Spleen (tissue), 11 donors: Measurements from ENCODE around the gene RGL1. TPM values are rescaled to one million over a fixed set of nuclear protein-coding genes. Genes with fewer than 3 reads are reported as not detected.

Experiments
- DNase-seq: peaks from one replicate; pipeline ENCODE4 v3.0.0-alpha.2; 2020
- H3K27ac ChIP-seq, 8 donors: fragments of 200-600 bp; sonication (generic) in 7 of 8; 1 replicate in 4 of 8; 2 replicates in 4 of 8; pipeline versions ENCODE4 v1.5.0 to v1.8.0; 2016 to 2021; ENCODE audit warnings: inconsistent platforms in 4 of 8, mild to moderate bottlenecking in 4 of 8, moderate library complexity in 1 of 8
- H3K27me3 ChIP-seq, 7 donors: fragments of 200-600 bp; sonication (generic) in 6 of 7; replicated peaks in 1 of 7; 1 replicate in 4 of 7; 2 replicates in 3 of 7; pipeline versions ENCODE4 v1.5.0 to v1.8.0; 2016 to 2021; ENCODE audit warnings: inconsistent platforms in 3 of 7, mild to moderate bottlenecking in 1 of 7
- H3K36me3 ChIP-seq, 6 donors: fragments of 200-600 bp; sonication (generic) in 5 of 6; 1 replicate in 4 of 6; 2 replicates in 2 of 6; pipeline versions ENCODE4 v1.5.0 to v1.8.0; 2016 to 2021; ENCODE audit warnings: inconsistent platforms in 2 of 6
- H3K4me1 ChIP-seq, 6 donors: fragments of 200-600 bp; sonication (generic) in 5 of 6; 1 replicate in 3 of 6; 2 replicates in 3 of 6; pipeline versions ENCODE4 v1.5.0 to v1.8.0; 2016 to 2021; ENCODE audit warnings: inconsistent platforms in 3 of 6
- H3K4me3 ChIP-seq, 8 donors: fragments of 200-600 bp; sonication (generic) in 7 of 8; 1 replicate in 4 of 8; 2 replicates in 4 of 8; pipeline versions ENCODE4 v1.5.0 to v1.8.0; 2016 to 2021; ENCODE audit warnings: inconsistent platforms in 4 of 8, mild to moderate bottlenecking in 4 of 8, moderate library complexity in 2 of 8
- H3K9me3 ChIP-seq, 8 donors: fragments of 200-600 bp; sonication (generic) in 7 of 8; 1 replicate in 4 of 8; 2 replicates in 4 of 8; pipeline versions ENCODE4 v1.5.0 to v1.8.0; 2016 to 2021; ENCODE audit warnings: inconsistent platforms in 4 of 8
- POLR2A ChIP-seq, 3 donors: fragments of 450-650 bp; IDR thresholded peaks; one replicate each; pipeline ENCODE4 v1.5.1; 2017; ENCODE audit warnings: antibody characterized with exemption in 3 of 3, mild to moderate bottlenecking in 1 of 3
- POLR2AphosphoS5 ChIP-seq, 3 donors: sonication (generic); formaldehyde crosslinking; IDR thresholded peaks; one replicate each; pipeline ENCODE4 v1.5.1; 2017; ENCODE audit warnings: antibody characterized with exemption in 3 of 3
- WGBS, 5 donors: extraction: QIAGEN DNeasy Blood & Tissue Kit in 3 of 5; methylation state at CpG; one replicate each; pipeline versions ENCODE4 v1.1.5 to v1.1.7; 2013 to 2018; 5-methylcytosine and 5-hydroxymethylcytosine counted together
- intact Hi-C: fragments of 100-400 bp; cut with DNase I; formaldehyde crosslinking; loops from one replicate; pipeline ENCODE4 v1.15.0; 2023; ENCODE audit warnings: low total_unique reads
- polyA plus RNA-seq, 3 donors: library from polyadenylated mRNA; stranded (reverse); fragments of 200-250 nt; gene quantifications; one replicate each; pipeline ENCODE4 v1.2.1, GENCODE V29; 2013
- total RNA-seq, 7 donors: library from RNA; depleted of rRNA in 3 of 7; stranded (reverse); fragments of >200 nt in 3 of 7; fragmentation: NEBNext Ultra II Directional in 4 of 7; extraction: Animal tissue kit (Norgen Biotek cat#: 25700) in 4 of 7; gene quantifications; one replicate each; pipeline versions ENCODE4 v1.1.0 to v1.2.1, GENCODE V29; 2016 to 2021
- TF ChIP-seq, protein P1 (sequence below), 11 experiments: fragments of 200-600 bp in 7 of 11; fragments of 450-650 bp in 4 of 11; sonication (generic) in 4 of 11; IDR thresholded peaks in 8 of 11; conservative IDR thresholded peaks in 3 of 11; 1 replicate in 7 of 11; 2 replicates in 4 of 11; pipeline versions ENCODE4 v1.4.0 to v1.8.0; 2016 to 2021; ENCODE audit warnings: antibody characterized with exemption in 11 of 11, inconsistent platforms in 4 of 11, mild to moderate bottlenecking in 1 of 11
- donor health status: healthy with polysubstance abuse.
- donor health status: DM: no; HTN: no; CAD: no; lungs with moderate emphysema.
- donor health status: DM: no; HTN: no; CAD: no.
- donor health status: Bipolar disorder and iron deficiency.
- donor health status: healthy.
- donor health status: DM: no; HTN: no; CAD: no.
- donor health status: DM: yes; HTN: yes; CAD: no.

The RGL1 gene
- total and polyA plus RNA-seq, 10 donors: 14.3 to 126 (median 71.4) TPM

- Histone ChIP-seq H3K4me3 (no peak overlapping the region), H3K36me3 (peaks cover 0 to 43% (median 4%) of the 10 kb centered on the region in 6 donors), H3K27me3 (no peaks in the 10 kb centered on the region), H3K9me3 (no peaks in the 10 kb centered on the region), H3K27ac (peak overlapping the region in 4 of 8 donors; percentile 53 to 72 (median 64)), H3K4me1 (peaks cover 12 to 88% (median 42%) of the 10 kb centered on the region in 6 donors)
- 76 to 87% (median 79%) methylated on average over 4 of the region's 4 CpGs for WGBS, 5 donors
- intact Hi-C loops: loop anchor here (10.0 kb wide), 1 partner anchor 70 kb away; no protein-coding TSS in a partner anchor
- TF ChIP-seq, protein P1, sequence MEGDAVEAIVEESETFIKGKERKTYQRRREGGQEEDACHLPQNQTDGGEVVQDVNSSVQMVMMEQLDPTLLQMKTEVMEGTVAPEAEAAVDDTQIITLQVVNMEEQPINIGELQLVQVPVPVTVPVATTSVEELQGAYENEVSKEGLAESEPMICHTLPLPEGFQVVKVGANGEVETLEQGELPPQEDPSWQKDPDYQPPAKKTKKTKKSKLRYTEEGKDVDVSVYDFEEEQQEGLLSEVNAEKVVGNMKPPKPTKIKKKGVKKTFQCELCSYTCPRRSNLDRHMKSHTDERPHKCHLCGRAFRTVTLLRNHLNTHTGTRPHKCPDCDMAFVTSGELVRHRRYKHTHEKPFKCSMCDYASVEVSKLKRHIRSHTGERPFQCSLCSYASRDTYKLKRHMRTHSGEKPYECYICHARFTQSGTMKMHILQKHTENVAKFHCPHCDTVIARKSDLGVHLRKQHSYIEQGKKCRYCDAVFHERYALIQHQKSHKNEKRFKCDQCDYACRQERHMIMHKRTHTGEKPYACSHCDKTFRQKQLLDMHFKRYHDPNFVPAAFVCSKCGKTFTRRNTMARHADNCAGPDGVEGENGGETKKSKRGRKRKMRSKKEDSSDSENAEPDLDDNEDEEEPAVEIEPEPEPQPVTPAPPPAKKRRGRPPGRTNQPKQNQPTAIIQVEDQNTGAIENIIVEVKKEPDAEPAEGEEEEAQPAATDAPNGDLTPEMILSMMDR (IDR thresholded peaks at IDR 0.05 in 8 of 11, conservative IDR thresholded peaks at IDR 0.05 in 3 of 11): no peak
- no peak for TF ChIP-seq POLR2A (IDR thresholded peaks at IDR 0.05)
- TF ChIP-seq POLR2AphosphoS5 (IDR thresholded peaks at IDR 0.05): no peak
- no peak for DNase-seq
These were observed 79.6 kb downstream of the RGL1 start for GRCh38 chr1:183884526-183884925.

DNA sequence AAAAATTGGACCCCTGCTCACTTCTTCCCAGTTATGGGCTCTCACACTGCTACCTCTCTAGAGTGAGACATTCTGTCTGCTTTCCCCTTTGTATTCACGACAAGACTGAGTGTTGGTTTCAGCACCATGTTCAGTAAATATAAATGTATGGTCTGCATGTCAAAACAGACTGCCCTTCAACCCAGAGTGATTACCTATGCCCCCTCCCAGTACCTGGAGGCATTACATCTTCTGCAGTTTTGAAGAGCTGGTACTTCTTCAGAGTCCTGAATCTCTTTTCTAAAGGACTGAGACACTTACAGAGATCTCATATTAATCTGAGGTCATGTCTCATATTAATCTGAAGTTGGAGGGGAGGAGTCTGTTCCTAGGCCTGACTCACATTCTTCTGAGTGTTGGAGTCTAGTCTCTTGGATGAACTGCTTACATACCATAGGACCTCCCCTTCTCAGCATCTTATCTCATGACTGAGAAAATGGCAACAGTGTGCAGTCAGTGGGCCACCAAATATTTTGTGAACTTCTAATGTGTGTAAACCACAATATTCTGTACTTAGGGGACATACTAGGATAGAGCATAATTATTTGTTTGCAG, 80.3 kb downstream of the RGL1 start:
- intact Hi-C loops: loop anchor here (10.0 kb wide), 1 partner anchor 70 kb away; no protein-coding TSS in a partner anchor

GRCh38 chr1:183886083-183886828, 81.3 kb downstream of the RGL1 start:
- intact Hi-C loops: loop anchor here (10.0 kb wide), 1 partner anchor 71 kb away; no protein-coding TSS in a partner anchor
- H3K4me3 ChIP-seq: no peak overlapping the region
- H3K36me3 ChIP-seq: peaks cover 0 to 51% (median 5%) of the 10 kb centered on the region in 6 donors
- H3K4me1 ChIP-seq: peaks cover 6 to 72% (median 26%) of the 10 kb centered on the region in 6 donors
- H3K27ac ChIP-seq: peak overlapping the region in 5 of 8 donors; percentile 30 to 72 (median 53)
- DNase-seq: no peak
- H3K27me3 ChIP-seq: no peaks in the 10 kb centered on the region
- no peak for TF ChIP-seq POLR2A (IDR thresholded peaks at IDR 0.05)
- TF ChIP-seq POLR2AphosphoS5 (IDR thresholded peaks at IDR 0.05): no peak
- TF ChIP-seq, protein P1 (IDR thresholded peaks at IDR 0.05 in 8 of 11, conservative IDR thresholded peaks at IDR 0.05 in 3 of 11): no peak
- 79 to 97% (median 88%) methylated on average over 3 of the region's 3 CpGs for WGBS, 5 donors
- H3K9me3 ChIP-seq: no peaks in the 10 kb centered on the region

More for the DNA sequence above, 80.3 kb downstream of the RGL1 start:
- no peaks in the 10 kb centered on the region for H3K27me3 ChIP-seq
- H3K27ac ChIP-seq: peak overlapping the region in 5 of 8 donors; percentile 9 to 72 (median 53)
- no peak overlapping the region for H3K4me3 ChIP-seq
- no peaks in the 10 kb centered on the region for H3K9me3 ChIP-seq
- TF ChIP-seq POLR2AphosphoS5 (IDR thresholded peaks at IDR 0.05) (no peak), POLR2A (IDR thresholded peaks at IDR 0.05) (no peak)
- TF ChIP-seq, protein P1 (IDR thresholded peaks at IDR 0.05 in 8 of 11, conservative IDR thresholded peaks at IDR 0.05 in 3 of 11): no peak
- H3K36me3 ChIP-seq: peaks cover 0 to 49% (median 5%) of the 10 kb centered on the region in 6 donors
- H3K4me1 ChIP-seq: peaks cover 12 to 82% (median 36%) of the 10 kb centered on the region in 6 donors
- DNase-seq: no peak
- 88 to 93% (median 89%) methylated on average over 1 of the region's 1 CpG for WGBS, 5 donors

DNA sequence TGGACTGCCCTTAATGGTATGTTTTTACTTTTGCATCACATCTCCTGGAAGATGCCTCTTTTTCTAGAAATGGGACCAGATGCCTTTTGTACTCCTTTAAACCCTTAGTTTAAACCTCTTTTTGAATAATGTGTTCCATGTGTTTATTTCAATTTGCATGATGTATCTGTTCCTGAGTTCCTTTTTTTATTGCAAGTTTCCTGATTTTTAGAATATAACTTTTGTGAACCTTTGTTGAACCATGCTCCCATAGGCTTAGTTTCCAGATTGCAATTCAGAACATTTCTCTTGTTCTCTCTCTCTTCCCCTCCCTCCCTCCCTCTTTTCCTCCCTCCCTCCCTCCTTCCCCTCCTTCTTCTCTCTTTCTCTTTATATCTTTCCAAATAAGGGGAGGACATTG, 81.9 kb downstream of the RGL1 start:
- H3K27me3 ChIP-seq: no peaks in the 10 kb centered on the region
- H3K4me1 ChIP-seq: peaks cover 6 to 66% (median 21%) of the 10 kb centered on the region in 6 donors
- no peak for DNase-seq
- peak overlapping the region in 5 of 8 donors; percentile 30 to 72 (median 53) for H3K27ac ChIP-seq
- H3K9me3 ChIP-seq: no peaks in the 10 kb centered on the region
- TF ChIP-seq, protein P1 (IDR thresholded peaks at IDR 0.05 in 8 of 11, conservative IDR thresholded peaks at IDR 0.05 in 3 of 11): no peak
- TF ChIP-seq POLR2A (IDR thresholded peaks at IDR 0.05): no peak
- TF ChIP-seq POLR2AphosphoS5 (IDR thresholded peaks at IDR 0.05): no peak
- H3K36me3 ChIP-seq: peaks cover 0 to 55% (median 5%) of the 10 kb centered on the region in 6 donors
- intact Hi-C loops: loop anchor here (10.0 kb wide), 1 partner anchor 72 kb away; no protein-coding TSS in a partner anchor
- no peak overlapping the region for H3K4me3 ChIP-seq
